ENCODE measurements around the gene ZNF574. TPM values are rescaled to one million over a fixed set of nuclear protein-coding genes. Genes with fewer than 3 reads are reported as not detected.
A peak's percentile ranks its signal among the peaks of the same experiment; 100 is the strongest.

Gene ZNF574
- 24.3 TPM for polyA plus RNA-seq (2012; ENCODE audit: insufficient read length, low read depth)

GRCh38 chr19:42075616-42076379, at the start of gene ZNF574:
Gene ZNF574 (plus strand): TSS chr19:42076166. CDS start chr19:42078607, 2,441 bp downstream.
- no peak; a peak in 1 of 4 replicates for TF ChIP-seq REST (IDR thresholded peaks at IDR 0.05; ENCODE audit: insufficient read depth in 1 of 2, low read depth in 2 of 2, low read length in 2 of 2)
- 0 out of 2 replicates have a peak, but pooled peaks have one; percentile 10 for TF ChIP-seq SIN3A (IDR thresholded peaks at IDR 0.05; ENCODE audit: borderline replicate concordance, insufficient read depth, low read length)
- TF ChIP-seq POLR2AphosphoS5 (IDR thresholded peaks at IDR 0.05; ENCODE audit: low read depth, low read length) = peak; percentile 93
- peak; percentile 82; the same call in 1 of the 2 replicates for TF ChIP-seq TAF1 (IDR thresholded peaks at IDR 0.05; ENCODE audit: borderline replicate concordance, insufficient read depth, low read length)
- peak; percentile 79 for TF ChIP-seq FOXP2 (optimal IDR thresholded peaks at IDR 0.05; ENCODE audit: borderline replicate concordance, extremely low read depth, extremely low read length, insufficient read depth)

- TF ChIP-seq POLR2AphosphoS5 (IDR thresholded peaks at IDR 0.05; ENCODE audit: low read depth, low read length) (peak; percentile 45; the same call in 1 of the 2 replicates), FOXP2 (optimal IDR thresholded peaks at IDR 0.05; ENCODE audit: borderline replicate concordance, extremely low read depth, extremely low read length, insufficient read depth) (no peak)
Observed at GRCh38 chr19:42028304-42029216, 47.4 kb upstream of the ZNF574 start.

- TF ChIP-seq REST (IDR thresholded peaks at IDR 0.05; ENCODE audit: insufficient read depth in 1 of 2, low read depth in 2 of 2, low read length in 2 of 2) (no peak), TAF1 (IDR thresholded peaks at IDR 0.05; ENCODE audit: borderline replicate concordance, insufficient read depth, low read length) (no peak), POLR2AphosphoS5 (IDR thresholded peaks at IDR 0.05; ENCODE audit: low read depth, low read length) (no peak), FOXP2 (optimal IDR thresholded peaks at IDR 0.05; ENCODE audit: borderline replicate concordance, extremely low read depth, extremely low read length, insufficient read depth) (no peak), SIN3A (IDR thresholded peaks at IDR 0.05; ENCODE audit: borderline replicate concordance, insufficient read depth, low read length) (no peak)
Observed at GRCh38 chr19:42030645-42031440, 45.1 kb upstream of the ZNF574 start.

- TF ChIP-seq FOXP2 (optimal IDR thresholded peaks at IDR 0.05; ENCODE audit: borderline replicate concordance, extremely low read depth, extremely low read length, insufficient read depth) = no peak
- peak in 1 of 2 experiments; percentile 50; a peak in 1 of 4 replicates for TF ChIP-seq REST (IDR thresholded peaks at IDR 0.05; ENCODE audit: insufficient read depth in 1 of 2, low read depth in 2 of 2, low read length in 2 of 2)
- TF ChIP-seq POLR2AphosphoS5 (IDR thresholded peaks at IDR 0.05; ENCODE audit: low read depth, low read length) = peak; percentile 22; the same call in 1 of the 2 replicates
Observed at GRCh38 chr19:42032431-42032830, 43.5 kb upstream of the ZNF574 start.

GRCh38 chr19:42033413-42033812, 42.6 kb upstream of the ZNF574 start:
- TF ChIP-seq POLR2AphosphoS5 (IDR thresholded peaks at IDR 0.05; ENCODE audit: low read depth, low read length) (no peak), TAF1 (IDR thresholded peaks at IDR 0.05; ENCODE audit: borderline replicate concordance, insufficient read depth, low read length) (no peak), FOXP2 (optimal IDR thresholded peaks at IDR 0.05; ENCODE audit: borderline replicate concordance, extremely low read depth, extremely low read length, insufficient read depth) (no peak), SIN3A (IDR thresholded peaks at IDR 0.05; ENCODE audit: borderline replicate concordance, insufficient read depth, low read length) (no peak), REST (IDR thresholded peaks at IDR 0.05; ENCODE audit: insufficient read depth in 1 of 2, low read depth in 2 of 2, low read length in 2 of 2) (no peak)
